ENCODE measurements around the gene VPS33A.
"Not testable (repeated sequence)": the region's sequence is repeated elsewhere in the genome, so short reads cannot be mapped to it uniquely, and the experiment has no call there.

Gene VPS33A

GRCh38 chr12:122291431-122291830 lies 25.1 kb upstream of the VPS33A start:
- H3K4me3 ChIP-seq (ENCODE audit: low read depth, low read length): no peak overlapping the region
- TF ChIP-seq, protein P1, sequence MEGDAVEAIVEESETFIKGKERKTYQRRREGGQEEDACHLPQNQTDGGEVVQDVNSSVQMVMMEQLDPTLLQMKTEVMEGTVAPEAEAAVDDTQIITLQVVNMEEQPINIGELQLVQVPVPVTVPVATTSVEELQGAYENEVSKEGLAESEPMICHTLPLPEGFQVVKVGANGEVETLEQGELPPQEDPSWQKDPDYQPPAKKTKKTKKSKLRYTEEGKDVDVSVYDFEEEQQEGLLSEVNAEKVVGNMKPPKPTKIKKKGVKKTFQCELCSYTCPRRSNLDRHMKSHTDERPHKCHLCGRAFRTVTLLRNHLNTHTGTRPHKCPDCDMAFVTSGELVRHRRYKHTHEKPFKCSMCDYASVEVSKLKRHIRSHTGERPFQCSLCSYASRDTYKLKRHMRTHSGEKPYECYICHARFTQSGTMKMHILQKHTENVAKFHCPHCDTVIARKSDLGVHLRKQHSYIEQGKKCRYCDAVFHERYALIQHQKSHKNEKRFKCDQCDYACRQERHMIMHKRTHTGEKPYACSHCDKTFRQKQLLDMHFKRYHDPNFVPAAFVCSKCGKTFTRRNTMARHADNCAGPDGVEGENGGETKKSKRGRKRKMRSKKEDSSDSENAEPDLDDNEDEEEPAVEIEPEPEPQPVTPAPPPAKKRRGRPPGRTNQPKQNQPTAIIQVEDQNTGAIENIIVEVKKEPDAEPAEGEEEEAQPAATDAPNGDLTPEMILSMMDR (IDR thresholded peaks at IDR 0.05; ENCODE audit: low read depth, low read length, missing control alignments): no peak
- DNase-seq (ENCODE audit: low read depth): no peak

DNA sequence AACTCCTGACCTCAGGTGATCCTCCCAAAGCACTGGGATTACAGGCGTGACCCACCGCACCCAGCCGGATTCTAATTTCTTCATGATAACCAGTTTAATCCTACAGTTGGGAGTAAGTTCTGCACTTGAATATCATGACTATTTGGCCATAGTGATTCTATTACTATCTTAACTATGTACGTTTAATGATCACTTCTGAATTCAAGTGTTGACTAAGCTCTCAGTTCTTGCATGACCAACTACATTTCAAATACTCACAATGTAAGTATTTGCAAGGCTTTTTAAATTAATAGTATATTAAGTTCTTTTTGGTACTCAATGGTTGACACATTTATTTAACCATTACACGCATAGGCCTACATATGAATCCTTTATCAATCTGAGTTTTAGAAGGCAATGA lies 17.4 kb upstream of the VPS33A start:
- TF ChIP-seq, protein P1 (IDR thresholded peaks at IDR 0.05; ENCODE audit: low read depth, low read length, missing control alignments): no peak
- no peak overlapping the region for H3K4me3 ChIP-seq (ENCODE audit: low read depth, low read length)
- DNase-seq (ENCODE audit: low read depth): no peak

DNA sequence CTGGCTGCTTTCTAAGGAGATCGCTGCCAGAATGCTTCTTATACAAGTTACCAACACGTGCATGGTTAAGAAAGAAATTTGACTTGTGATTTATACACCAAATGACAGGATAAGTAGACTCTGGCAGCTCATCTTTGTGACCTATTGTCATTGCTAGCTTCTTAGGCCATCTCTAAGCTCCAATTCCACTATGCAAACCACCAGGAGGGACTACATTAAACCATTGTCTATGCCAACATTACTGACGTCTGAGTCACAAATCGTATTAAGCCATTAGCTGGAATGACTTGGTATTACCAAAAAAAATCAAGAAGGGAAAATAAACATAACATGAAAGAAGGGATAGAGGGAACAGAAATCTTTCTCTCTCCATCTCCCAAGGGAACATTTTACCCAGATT lies 15.8 kb upstream of the VPS33A start:
- no peak for DNase-seq (ENCODE audit: low read depth)
- TF ChIP-seq, protein P1 (IDR thresholded peaks at IDR 0.05; ENCODE audit: low read depth, low read length, missing control alignments): no peak

GRCh38 chr12:122276242-122276641 lies 9.9 kb upstream of the VPS33A start:
- no peak overlapping the region for H3K4me3 ChIP-seq (ENCODE audit: low read depth, low read length)
- TF ChIP-seq, protein P1 (IDR thresholded peaks at IDR 0.05; ENCODE audit: low read depth, low read length, missing control alignments): no peak
- no peak for DNase-seq (ENCODE audit: low read depth)

More for the DNA sequence above, 15.8 kb upstream of the VPS33A start:
- H3K4me3 ChIP-seq (ENCODE audit: low read depth, low read length): no peak overlapping the region

DNA sequence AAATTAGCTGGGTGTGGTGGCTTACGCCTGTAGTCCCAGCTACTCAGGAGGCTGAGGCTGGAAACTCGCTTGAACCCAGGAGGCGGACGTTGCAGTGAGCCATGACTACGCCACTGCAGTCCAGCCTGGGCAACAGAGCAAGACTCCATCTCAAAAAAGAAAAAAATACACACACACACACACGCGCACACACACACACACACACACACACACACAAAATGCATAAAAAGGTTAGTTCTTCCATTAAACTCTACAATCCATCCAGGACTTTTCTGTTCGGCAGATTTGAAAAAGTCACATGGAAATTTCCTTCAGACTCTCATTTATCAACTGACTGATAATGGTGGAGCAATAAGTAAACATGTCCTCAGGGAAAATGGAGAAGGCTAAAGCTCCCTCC lies 9.2 kb upstream of the VPS33A start:
- TF ChIP-seq, protein P1 (IDR thresholded peaks at IDR 0.05; ENCODE audit: low read depth, low read length, missing control alignments): no peak
- no peak for DNase-seq (ENCODE audit: low read depth)
- no peak overlapping the region for H3K4me3 ChIP-seq (ENCODE audit: low read depth, low read length)

DNA sequence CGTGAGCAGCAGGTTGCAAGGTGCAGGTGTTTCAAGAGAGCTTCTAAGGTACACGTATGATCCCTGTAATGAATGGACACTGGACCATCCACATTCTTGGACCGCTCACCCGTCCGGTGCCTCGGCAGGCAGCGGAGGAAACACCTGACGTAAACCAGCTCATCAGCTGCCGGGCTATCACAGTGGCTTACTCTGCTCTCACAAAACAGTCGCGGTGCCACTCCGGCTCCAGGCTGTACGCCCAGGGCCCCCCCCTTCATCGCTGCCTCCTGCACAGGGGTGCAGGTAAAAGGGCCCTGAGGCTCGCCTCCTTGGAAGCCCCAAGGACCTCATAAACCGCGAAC lies 436 bp downstream of the VPS33A start:
- TF ChIP-seq, protein P1 (IDR thresholded peaks at IDR 0.05; ENCODE audit: low read depth, low read length, missing control alignments): no peak
- DNase-seq (ENCODE audit: low read depth): no peak
- peak overlapping the region; percentile 92 for H3K4me3 ChIP-seq (ENCODE audit: low read depth, low read length)

GRCh38 chr12:122265476-122265875 lies 818 bp downstream of the VPS33A start:
- no peak for DNase-seq (ENCODE audit: low read depth)
- peak overlapping the region; percentile 92 for H3K4me3 ChIP-seq (ENCODE audit: low read depth, low read length)
- TF ChIP-seq, protein P1 (IDR thresholded peaks at IDR 0.05; ENCODE audit: low read depth, low read length, missing control alignments): no peak

GRCh38 chr12:122260735-122261134 lies 5.6 kb downstream of the VPS33A start:
- DNase-seq (ENCODE audit: low read depth); H3K4me3 ChIP-seq (ENCODE audit: low read depth, low read length): not testable (repeated sequence)

DNA sequence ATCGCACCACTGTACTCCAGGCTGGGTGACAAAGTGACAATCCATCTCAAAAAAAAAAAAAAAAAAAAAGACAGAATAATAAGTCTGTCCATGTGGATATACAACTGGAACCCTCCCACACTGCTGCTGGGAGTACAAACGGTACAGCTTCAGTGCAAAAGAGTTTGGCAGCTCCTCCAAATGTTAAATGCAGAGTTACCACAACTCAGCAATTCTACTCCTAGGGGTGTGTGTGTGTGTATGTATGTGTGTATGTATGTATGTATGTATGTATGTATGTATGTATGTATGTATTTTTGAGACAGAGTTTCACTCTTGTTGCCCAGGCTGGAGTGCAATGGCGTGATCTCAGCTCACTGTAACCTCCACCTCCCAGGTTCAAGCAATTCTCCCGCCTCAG lies 7.4 kb downstream of the VPS33A start:
- not testable (repeated sequence) for H3K4me3 ChIP-seq (ENCODE audit: low read depth, low read length); DNase-seq (ENCODE audit: low read depth)

DNA sequence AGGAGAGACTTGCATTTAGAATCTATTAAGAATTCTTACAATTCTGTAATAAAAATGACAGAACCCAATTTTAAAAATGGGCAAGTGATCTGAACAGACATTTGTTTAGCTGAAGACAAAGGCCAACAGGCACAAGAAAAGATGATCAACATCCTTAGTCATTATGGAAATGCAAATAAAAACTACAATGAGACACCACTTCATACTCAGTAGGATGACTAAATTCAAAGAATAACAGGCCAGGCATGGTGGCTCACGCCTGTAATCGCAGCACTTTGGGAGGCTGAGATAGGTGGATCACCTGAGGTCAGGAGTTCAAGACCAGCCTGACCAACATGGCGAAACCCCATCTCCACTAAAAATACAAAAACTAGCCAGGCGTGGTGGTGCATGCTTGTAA lies 7.8 kb downstream of the VPS33A start:
- not testable (repeated sequence) for DNase-seq (ENCODE audit: low read depth); H3K4me3 ChIP-seq (ENCODE audit: low read depth, low read length)
